ENCODE results near the gene ACYP2.
A peak's percentile ranks its signal among the peaks of the same experiment; 100 is the strongest.
"Not testable (repeated sequence)": the region's sequence is repeated elsewhere in the genome, so short reads cannot be mapped to it uniquely, and the experiment has no call there.

The ACYP2 gene

DNA sequence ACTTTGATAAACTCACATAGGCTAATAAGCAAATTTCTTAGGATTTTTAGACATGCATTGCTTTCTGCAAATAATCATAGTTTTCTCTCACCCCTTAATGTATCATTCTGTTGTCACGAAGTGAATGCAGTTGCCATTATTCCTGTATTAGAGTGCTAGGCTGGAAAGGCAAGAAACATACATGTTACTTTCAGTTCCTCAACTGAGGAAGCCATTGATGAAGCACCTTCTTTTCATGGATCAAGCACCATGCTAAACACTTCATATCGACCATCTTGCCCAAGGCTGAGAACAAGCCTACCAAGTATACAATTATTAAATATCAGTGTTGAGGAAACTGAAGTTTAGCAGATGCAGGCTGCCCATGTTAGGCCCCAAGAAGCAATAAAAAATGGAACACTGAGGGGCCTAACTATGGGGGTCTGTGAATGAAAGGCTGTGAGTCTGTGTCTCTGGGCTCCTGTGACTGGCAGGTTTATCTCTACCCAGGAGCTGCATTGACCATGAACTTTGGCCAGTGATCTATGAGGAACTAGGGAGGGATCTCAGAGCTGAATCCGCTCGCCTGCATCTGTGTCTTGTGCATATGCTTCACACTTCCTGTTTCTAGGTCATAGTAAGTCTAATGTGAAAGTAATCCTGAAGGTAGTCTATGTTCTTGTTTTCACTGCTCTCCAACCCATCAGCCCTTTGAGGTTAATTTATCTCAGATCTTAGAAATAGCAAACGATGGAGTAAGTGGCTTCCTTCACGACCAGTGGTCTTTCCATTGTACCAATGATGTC, 156.6 kb downstream of the ACYP2 start:
- no peak for DNase-seq (ENCODE audit: low read depth)

- DNase-seq (ENCODE audit: low read depth) = peak; percentile 36
Observed at GRCh38 chr2:54274781-54275242, 159.4 kb downstream of the ACYP2 start.

- DNase-seq (ENCODE audit: low read depth) = no peak
Observed at GRCh38 chr2:54275541-54275940, 160.1 kb downstream of the ACYP2 start.

- no peak for DNase-seq (ENCODE audit: low read depth)
Observed at GRCh38 chr2:54279385-54279784, 164.0 kb downstream of the ACYP2 start.

- DNase-seq (ENCODE audit: low read depth) = no peak
Observed at GRCh38 chr2:54284826-54285225, 169.4 kb downstream of the ACYP2 start.

DNA sequence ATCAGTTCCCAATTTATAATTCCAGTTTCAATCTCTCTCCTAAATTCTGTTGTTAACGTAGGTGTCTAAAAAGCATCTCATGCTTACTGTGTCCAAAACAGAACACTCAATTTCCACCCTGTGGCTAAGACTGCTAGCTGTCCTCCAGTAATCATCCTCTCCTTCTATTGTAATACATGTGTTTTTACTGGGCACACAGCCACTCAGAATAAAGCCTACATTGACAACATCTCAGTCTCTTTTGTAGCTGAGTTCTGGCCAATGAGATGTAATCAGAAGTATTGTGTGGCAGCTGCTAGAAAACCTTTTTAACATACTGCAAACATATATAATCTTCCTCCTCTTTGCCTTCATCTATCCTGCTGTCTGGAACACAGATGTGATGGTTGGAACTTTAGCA, 170.0 kb downstream of the ACYP2 start:
- DNase-seq (ENCODE audit: low read depth) = no peak

GRCh38 chr2:54287532-54287931, 172.1 kb downstream of the ACYP2 start:
- no peak for DNase-seq (ENCODE audit: low read depth)

DNA sequence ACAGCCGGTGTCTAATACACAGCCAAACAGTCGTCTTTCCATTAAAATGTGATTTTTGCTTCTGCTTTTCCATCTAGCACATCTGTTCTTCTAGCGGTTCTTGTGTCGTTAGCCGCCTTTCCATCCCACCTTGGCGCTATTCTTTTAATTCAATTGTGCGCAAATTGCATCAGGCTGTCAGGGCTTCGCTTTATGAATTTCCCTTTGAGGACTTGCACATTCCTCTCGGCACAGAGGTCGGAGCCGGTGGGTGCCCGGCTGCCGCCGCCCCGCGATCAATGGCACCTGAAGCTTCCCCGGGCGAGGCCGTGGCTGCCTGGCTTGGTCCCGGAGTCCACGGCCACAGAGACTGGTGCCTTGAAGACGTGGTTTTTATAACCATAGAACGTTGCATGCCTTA, 174.5 kb downstream of the ACYP2 start:
- DNase-seq (ENCODE audit: low read depth) = no peak

- DNase-seq (ENCODE audit: low read depth) = no peak
Observed at GRCh38 chr2:54290356-54291025, 175.1 kb downstream of the ACYP2 start.

DNA sequence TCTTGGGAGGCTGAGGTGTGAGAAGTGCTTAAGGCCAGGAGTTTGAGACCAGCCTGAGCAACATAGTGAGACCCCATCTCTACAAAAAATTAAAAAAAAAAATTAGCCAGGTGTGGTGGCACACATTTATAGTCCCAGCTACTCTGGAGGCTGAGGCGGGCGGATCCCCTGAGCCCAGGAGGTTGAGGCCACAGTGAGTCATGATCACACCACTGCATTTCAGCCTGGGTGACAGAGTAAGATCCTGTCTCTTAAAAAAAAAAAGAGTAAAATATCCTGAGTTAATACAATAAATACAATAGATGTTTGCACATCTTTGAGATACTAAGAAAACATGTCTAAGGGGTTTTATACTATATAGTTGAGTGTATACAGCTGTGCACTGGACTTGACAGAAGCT, 179.2 kb downstream of the ACYP2 start:
- DNase-seq (ENCODE audit: low read depth) = not testable (repeated sequence)

- no peak for DNase-seq (ENCODE audit: low read depth)
Observed at GRCh38 chr2:54295911-54296310, 180.5 kb downstream of the ACYP2 start.

GRCh38 chr2:54298514-54298913, 183.1 kb downstream of the ACYP2 start:
- no peak for DNase-seq (ENCODE audit: low read depth)

DNA sequence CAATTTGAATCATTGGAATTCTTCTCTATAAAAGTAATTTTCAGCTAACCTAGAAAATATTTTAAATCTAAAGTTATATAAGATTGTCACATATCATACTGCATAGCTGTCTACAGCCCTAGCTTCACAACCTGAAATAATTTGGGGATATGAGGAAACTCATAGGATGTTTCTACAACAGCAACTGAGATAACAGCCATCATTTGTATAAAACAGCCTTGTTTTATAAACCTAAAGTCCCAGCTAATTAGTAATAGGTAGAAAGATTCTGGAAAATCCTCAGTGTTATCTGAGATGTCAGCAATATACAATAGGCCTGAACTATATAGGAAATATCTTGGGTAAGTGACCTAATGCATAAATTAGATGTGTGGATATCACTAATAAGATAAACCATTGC, 188.2 kb downstream of the ACYP2 start:
- DNase-seq (ENCODE audit: low read depth) = no peak

- no peak for DNase-seq (ENCODE audit: low read depth)
Observed at GRCh38 chr2:54306556-54306955, 191.1 kb downstream of the ACYP2 start.

DNA sequence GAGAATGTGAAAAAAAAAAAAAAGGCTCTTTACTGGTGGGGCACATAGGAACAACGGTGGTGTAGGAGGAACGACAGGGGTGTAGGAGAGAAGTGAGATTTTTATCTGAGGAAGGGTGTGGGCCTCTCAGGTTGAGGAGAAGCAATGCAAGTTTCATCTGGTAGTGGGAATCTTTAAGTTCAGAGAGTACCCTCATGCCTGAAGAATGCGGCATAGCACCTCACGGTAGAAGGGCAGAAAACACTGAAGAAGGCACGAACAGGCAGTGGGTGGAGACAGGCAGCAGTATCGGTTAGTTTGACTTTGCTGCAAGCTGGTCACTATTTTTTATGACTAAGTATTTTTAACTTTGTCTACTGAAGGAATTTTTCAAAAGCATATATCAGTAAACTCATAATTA, 192.8 kb downstream of the ACYP2 start:
- no peak for DNase-seq (ENCODE audit: low read depth)

DNA sequence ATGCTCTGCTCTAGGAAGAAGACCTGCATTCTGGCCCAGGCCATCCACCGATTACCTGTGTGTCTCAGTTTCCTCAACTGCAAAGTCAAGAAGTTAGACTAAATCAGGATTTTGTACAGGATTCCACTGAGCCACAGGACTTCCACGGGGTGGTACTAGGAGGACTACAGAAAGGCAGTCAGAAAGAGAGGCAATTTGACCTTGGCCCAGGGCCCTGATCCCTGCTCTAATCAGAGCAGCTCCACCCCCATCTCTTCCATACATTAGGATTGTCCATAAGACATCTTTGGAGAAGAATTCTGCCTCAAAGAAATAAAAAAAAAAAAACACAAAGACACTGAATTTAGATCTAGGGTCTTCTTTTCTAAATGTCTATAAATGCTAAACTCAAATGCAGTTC, 193.4 kb downstream of the ACYP2 start:
- DNase-seq (ENCODE audit: low read depth) = no peak

GRCh38 chr2:54310311-54310710, 194.9 kb downstream of the ACYP2 start:
- DNase-seq (ENCODE audit: low read depth) = no peak

DNA sequence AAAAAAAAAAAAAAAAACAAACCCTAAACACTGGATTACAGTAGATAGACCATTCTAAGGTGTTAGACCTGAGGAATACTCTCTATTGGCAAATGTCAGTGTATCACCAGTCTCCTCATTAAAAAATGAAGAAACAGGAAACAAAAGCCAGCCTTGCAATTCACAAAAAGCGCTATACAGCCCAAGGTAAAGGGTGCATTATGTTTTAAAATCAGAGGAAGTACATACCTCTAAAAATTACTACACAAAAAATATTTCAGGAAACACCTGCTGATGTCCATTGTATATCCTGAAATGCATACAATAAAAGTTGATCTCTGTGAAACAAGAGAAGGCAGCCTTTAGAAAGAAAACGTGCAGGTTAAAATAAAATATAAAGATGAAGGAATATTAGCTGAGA, 195.5 kb downstream of the ACYP2 start:
- no peak for DNase-seq (ENCODE audit: low read depth)

GRCh38 chr2:54313147-54313546, 197.7 kb downstream of the ACYP2 start:
- no peak for DNase-seq (ENCODE audit: low read depth)

- no peak for DNase-seq (ENCODE audit: low read depth)
Observed at GRCh38 chr2:54317973-54318372, 202.6 kb downstream of the ACYP2 start.

DNA sequence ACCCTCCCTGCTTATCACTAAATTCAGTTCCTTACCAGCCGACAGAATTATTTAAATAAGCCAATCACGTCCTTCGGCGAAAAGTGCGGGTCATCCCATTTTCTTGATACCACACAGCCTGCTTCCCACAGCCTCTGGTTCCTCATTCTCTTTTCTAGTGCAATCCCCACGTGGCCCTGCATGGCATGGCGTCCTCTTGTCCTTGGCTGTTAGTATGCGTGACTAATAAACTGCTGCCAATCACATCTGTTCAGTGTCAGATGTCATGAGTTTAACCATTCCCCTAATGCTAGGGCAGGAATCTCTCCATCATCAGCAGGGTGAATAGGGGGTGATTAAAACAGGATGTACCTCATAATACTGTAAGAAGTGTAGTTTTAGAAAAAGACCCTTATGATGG, 203.4 kb downstream of the ACYP2 start:
- no peak for DNase-seq (ENCODE audit: low read depth)

GRCh38 chr2:54321047-54321446, 205.6 kb downstream of the ACYP2 start:
- no peak for DNase-seq (ENCODE audit: low read depth)

DNA sequence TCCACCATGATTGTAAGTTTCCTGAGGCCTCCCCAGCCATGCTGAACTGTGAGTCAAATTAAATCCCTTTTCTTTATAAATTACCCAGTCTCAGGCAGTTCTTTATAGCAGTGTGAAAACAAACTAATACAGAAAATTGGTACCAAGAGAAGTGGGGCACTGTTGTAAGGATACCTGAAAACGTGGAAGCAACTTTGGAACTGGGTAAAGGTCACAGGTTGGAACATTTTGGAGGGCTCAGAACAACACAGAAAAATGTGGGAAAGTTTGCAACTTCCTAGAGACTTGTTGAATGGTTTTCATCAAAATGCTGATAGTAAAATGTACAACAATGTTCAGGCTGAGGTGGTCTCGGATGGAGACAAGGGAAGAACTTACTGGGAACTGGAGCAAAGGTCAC, 209.1 kb downstream of the ACYP2 start:
- not testable (repeated sequence) for DNase-seq (ENCODE audit: low read depth)

GRCh38 chr2:54325148-54325547, 209.7 kb downstream of the ACYP2 start:
- no peak for DNase-seq (ENCODE audit: low read depth)

Data from GM04503 (cell line).